GM21825 (cell line): ENCODE results near the gene DENND1C.

ENCODE experiments used
- ATAC-seq: cut with Tn5 transposase; IDR thresholded peaks from one replicate; pipeline ENCODE4 v1.9.1; 2021; ENCODE audit warnings: mild to moderate bottlenecking, moderate library complexity; ENCODE audit not compliant: unreplicated experiment

Gene DENND1C

DNA sequence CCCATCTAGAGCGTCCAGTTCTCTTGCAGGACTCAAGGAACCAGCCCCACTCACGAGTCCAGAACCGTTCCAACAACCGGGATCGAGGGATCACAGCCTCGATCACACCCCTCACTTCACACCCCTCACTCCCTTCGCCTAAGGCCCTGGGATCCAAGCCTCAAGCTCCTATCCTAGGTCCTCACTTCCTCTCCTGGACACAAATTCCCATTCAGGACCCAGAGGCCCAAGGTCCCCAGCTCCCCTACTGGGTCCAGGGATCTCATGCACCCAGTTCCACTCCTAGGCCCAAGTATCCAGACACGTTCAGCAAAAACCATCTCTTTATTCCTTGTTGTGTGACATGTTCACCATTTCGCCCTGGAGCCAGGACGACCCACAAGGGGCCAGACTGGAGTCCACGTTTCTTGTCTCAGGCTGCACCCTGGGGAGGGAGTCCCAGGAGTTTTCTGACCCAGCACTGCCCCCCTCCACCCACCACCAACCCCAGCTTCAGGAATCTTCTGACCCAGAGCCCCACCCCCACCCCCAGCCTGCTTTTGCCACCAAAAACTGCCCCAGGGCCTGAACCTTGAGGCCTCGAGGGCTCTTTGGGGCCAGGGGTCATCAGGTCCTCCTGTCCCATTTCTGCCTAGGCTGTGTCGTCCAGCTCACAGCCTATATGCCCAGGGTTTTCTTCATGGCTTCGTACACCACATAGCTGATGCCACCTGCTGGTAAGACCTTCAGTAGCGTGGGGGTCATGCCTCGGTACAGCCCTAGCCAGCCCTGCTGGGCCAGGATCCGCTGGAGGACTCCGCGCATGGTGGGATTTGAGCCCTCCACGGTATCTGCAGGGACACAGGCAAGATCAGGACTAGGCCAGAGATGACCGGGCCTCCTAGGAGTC lies 55.6 kb downstream of the DENND1C start:
- ATAC-seq: no peak

DNA sequence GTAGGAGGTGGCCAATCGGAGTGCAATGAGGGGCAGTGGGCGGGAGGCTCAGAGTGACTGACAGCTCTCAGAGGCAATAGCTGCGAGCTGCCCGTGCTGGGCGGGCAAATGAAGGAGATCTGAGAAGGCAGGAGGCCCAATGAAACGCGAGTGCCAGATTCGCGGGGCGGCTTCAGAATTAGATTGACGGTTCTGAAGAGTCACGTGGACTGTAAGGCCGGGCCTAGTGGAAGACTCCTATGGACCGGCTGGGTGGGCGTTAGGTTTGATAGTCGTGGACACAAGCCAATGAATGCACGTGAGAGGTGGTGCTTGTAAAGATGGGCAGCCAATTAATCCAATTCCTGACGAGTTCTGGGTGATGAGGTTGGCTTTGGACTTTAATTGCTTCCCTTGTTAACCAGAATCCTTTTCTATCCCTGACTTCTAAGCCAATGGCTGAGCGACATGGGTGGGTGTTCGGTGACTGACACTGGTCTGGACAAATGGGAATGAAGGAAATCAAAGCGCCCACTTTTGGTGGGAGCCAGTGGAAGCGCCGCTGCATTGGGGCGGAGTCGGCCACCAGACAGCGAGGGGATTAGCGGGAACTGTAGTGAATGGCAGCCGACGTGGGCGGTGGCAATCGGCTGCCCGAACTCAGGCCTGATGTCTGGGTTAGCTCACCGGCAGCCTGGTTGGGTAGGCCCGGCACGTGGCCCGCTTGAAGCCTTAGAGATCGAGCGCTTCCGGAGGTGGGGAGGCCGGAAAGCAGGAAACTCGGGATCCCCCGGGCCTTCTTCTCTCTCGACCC lies 56.5 kb downstream of the DENND1C start:
- ATAC-seq: peak; percentile 84

DNA sequence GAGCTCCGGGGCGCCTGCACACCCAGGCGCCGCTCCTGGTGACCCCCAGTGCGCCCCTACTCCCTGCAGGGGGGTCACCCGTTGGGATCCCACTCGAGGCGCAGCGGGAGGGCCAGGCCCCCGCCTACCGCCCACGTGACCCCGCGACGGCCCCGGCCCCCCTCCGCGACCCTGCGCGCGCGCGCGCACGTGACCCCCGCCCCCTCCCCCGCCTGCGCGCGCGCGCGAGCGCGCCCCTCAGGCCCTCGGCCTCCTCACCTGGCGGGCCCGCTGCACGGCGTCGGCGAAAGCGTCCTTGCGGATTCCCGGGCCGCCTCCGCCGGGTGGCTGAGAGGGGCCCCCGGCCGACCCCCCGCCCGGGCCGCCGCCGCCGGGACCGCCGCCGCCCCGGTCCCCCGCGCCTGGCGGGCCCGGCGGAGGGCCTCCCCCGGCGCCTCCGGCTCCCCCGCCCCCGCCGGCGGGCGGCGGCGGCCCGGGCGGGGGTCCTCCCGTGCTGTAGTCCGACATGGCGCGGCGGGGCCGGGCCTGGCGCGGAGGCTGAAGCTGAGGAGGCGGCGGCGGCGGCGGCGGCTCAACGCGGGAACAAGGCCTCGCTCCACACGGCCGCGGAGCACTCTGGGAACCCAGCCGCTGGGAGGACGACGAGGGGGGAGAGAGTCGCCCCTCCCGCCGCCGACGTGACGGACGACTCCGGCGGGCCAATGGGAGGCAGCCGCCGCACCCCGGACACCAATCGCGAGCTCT lies 57.2 kb downstream of the DENND1C start, which contains the start of gene KHSRP:
Gene KHSRP, minus strand, starts transcription at position 617 of the 744 bp plus-strand sequence. Its CDS starts 110 bp downstream, at position 507.
- ATAC-seq: peak; percentile 1

DNA sequence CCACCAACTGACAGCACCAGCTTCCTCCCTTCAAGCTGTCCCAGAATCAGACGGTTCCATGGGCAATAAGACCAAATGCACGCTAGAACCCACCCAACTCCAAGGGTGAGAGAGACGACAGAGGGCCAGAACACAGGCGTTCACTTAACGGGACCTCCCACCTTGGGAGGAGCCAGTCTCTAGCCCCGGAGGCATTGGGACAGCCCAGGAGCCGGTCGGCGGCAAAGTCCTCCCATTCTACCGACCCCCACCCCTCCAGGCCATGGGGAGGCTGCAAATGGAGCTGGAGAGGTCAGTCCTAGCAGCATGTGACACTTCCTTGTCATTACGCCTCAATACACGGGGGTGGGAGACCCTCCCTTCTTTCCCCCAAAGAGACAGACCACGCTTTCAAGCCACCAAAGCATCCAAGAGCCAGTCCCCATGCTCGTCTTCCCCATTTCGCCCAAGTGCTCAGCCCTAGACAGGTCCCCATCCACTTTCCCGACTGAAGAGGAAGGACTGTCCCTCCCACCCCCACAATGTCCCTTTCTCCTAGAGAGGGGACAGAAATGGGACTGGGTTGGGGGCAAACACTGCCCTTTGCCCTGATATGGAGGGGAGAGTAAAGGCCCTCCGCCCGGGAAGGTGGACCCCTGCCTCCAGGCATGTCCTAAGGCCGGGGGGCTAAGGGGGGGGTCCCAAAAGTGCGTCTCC lies 57.9 kb downstream of the DENND1C start:
- no peak for ATAC-seq

GRCh38 chr19:6421075-6422014 lies 60.2 kb downstream of the DENND1C start:
- no peak for ATAC-seq

- no peak for ATAC-seq
Measured at GRCh38 chr19:6418562-6418932, 63.0 kb downstream of the DENND1C start.

DNA sequence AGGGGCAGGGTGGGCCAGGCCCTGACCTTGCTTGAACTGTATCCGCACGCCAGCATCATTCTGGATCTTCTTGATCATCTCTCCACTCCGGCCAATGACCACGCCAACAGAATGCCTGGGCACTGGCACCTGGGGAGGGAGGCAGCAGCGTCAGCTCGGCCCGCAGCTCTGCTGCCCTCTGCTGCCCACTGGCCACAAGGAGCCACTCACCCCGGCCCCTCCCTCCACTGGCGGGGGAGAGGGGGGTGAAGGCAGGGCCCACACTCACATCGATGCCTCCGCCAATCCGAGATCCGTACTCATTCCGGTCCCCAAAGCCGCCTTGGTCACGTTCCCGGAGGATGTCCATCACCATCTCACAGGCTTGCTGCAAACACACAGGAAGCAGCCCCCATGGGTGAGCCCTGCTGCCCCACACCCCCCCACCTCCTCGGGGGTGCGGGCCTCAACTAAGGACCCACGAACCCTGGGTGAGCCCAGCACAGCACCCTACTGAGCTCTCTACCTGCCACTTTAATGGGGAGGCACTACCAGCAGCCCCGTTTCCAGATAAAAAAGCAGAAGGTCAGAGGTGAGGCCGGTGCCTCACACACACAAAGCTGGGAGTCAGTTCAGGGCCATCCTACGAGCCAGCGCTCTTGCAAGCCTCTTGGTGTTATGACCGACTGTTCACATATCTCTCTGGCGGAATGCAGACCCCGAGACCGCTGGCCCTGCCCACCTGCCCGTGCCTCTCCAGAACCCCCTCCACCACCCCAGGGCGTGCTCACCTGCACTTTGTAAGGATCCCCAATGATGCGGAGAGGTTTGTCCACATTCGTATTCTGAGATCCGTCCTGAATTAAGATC lies 63.6 kb downstream of the DENND1C start:
- ATAC-seq: no peak
